GM12873 (cell line): ENCODE measurements around the gene LAMP1.

Source experiments
- TF ChIP-seq, protein P1 (sequence below): IDR thresholded peaks from 2 replicates; pipeline ENCODE4 v1.5.1; 2012; ENCODE audit warnings: low read depth, mild to moderate bottlenecking, moderate library complexity, low read length, control low read depth; ENCODE audit not compliant: insufficient read depth; ENCODE audit errors: missing control alignments

The LAMP1 gene

GRCh38 chr13:113369189-113369588, 72.2 kb downstream of the LAMP1 start:
- TF ChIP-seq, protein P1, sequence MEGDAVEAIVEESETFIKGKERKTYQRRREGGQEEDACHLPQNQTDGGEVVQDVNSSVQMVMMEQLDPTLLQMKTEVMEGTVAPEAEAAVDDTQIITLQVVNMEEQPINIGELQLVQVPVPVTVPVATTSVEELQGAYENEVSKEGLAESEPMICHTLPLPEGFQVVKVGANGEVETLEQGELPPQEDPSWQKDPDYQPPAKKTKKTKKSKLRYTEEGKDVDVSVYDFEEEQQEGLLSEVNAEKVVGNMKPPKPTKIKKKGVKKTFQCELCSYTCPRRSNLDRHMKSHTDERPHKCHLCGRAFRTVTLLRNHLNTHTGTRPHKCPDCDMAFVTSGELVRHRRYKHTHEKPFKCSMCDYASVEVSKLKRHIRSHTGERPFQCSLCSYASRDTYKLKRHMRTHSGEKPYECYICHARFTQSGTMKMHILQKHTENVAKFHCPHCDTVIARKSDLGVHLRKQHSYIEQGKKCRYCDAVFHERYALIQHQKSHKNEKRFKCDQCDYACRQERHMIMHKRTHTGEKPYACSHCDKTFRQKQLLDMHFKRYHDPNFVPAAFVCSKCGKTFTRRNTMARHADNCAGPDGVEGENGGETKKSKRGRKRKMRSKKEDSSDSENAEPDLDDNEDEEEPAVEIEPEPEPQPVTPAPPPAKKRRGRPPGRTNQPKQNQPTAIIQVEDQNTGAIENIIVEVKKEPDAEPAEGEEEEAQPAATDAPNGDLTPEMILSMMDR, result no peak

DNA sequence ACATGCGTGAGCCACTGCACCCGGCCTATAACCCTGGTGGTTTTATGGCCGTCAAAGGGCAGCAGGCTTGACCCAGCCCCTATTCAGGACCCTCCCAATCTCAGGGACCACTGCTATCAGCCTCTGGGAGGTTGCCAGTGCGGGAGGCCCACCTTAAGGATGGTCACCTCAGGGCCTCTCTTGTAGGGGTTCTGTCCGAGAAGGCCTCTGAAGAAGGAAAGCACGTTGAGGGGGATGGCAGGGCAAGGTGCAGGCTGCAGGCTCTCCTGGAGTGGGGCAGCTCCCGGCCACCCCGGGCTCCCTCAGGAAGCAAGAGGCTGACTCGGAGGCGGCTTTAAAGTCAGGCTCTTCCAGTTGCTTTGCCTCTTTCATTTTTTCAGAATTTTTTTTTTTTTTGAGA, 72.8 kb downstream of the LAMP1 start:
- TF ChIP-seq, protein P1, result no peak

- TF ChIP-seq, protein P1, result no peak
These were observed 74.0 kb downstream of the LAMP1 start for GRCh38 chr13:113371061-113371460.
